Measurements from ENCODE around the gene CFAP221. TPM values are rescaled to one million over a fixed set of nuclear protein-coding genes. Genes with fewer than 3 reads are reported as not detected.

CFAP221 gene
- polyA plus RNA-seq, 1 experiment: 0.12 TPM

GRCh38 chr2:119679526-119679837, 135.2 kb downstream of the CFAP221 start:
- POLR2A ChIA-PET: no interaction called here

GRCh38 chr2:119679846-119680245, 135.6 kb downstream of the CFAP221 start:
- no peak for DNase-seq (ENCODE audit: low read depth)
- Histone ChIP-seq H3K36me3 (ENCODE audit: control insufficient read depth, insufficient read depth, low read length) (peaks cover 4% of the 10 kb centered on the region; the same call in 1 of the 2 replicates), H3K4me3 (ENCODE audit: low read depth, low read length) (peak overlapping the region; percentile 77), H3K27me3 (ENCODE audit: control insufficient read depth, insufficient read depth, low read length) (0 out of 2 replicates have a peak, but pooled peaks cover 4% of the 10 kb centered on the region)
- ChIA-PET POLR2A (no interaction called here), CTCF (interaction anchor here (1.3 kb wide), 1 partner anchor 23 kb away, joined by 3 read pairs; no protein-coding TSS in a partner anchor)
- no peak for TF ChIP-seq CTCF (IDR thresholded peaks at IDR 0.05; ENCODE audit: insufficient read depth, low read depth, low read length)

More at GRCh38 chr2:119679526-119679837, 135.2 kb downstream of the CFAP221 start:
- CTCF ChIA-PET: interaction anchor here (0.9 kb wide), 1 partner anchor 23 kb away, joined by 5 read pairs; no protein-coding TSS in a partner anchor
- Histone ChIP-seq H3K27me3 (ENCODE audit: control insufficient read depth, insufficient read depth, low read length) (peaks cover 4% of the 10 kb centered on the region; the same call in 1 of the 2 replicates), H3K36me3 (ENCODE audit: control insufficient read depth, insufficient read depth, low read length) (peaks cover 4% of the 10 kb centered on the region; the same call in 1 of the 2 replicates), H3K4me3 (ENCODE audit: low read depth, low read length) (peak overlapping the region; percentile 77)
- DNase-seq (ENCODE audit: low read depth): no peak
- TF ChIP-seq CTCF (IDR thresholded peaks at IDR 0.05; ENCODE audit: insufficient read depth, low read depth, low read length): no peak

GRCh38 chr2:119680457-119681202, 136.4 kb downstream of the CFAP221 start:
- no peak for TF ChIP-seq CTCF (IDR thresholded peaks at IDR 0.05; ENCODE audit: insufficient read depth, low read depth, low read length)
- Histone ChIP-seq H3K4me3 (ENCODE audit: low read depth, low read length) (no peak overlapping the region), H3K27me3 (ENCODE audit: control insufficient read depth, insufficient read depth, low read length) (no peaks in the 10 kb centered on the region), H3K36me3 (ENCODE audit: control insufficient read depth, insufficient read depth, low read length) (peaks cover 4% of the 10 kb centered on the region; the same call in 1 of the 2 replicates)
- POLR2A ChIA-PET: no interaction called here
- DNase-seq (ENCODE audit: low read depth): no peak
- CTCF ChIA-PET: interaction anchor here (0.7 to 1.3 kb wide), 2 partner anchors 9 to 24 kb away, joined by 3 read pairs; no protein-coding TSS in a partner anchor

GRCh38 chr2:119681203-119681867, 137.1 kb downstream of the CFAP221 start:
- H3K4me3 ChIP-seq (ENCODE audit: low read depth, low read length): no peak overlapping the region
- peaks cover 4% of the 10 kb centered on the region; the same call in 1 of the 2 replicates for H3K36me3 ChIP-seq (ENCODE audit: control insufficient read depth, insufficient read depth, low read length)
- ChIA-PET POLR2A (no interaction called here), CTCF (interaction anchor here (1.1 kb wide), 1 partner anchor 22 kb away, joined by 3 read pairs; no protein-coding TSS in a partner anchor)
- no peaks in the 10 kb centered on the region for H3K27me3 ChIP-seq (ENCODE audit: control insufficient read depth, insufficient read depth, low read length)
- no peak for TF ChIP-seq CTCF (IDR thresholded peaks at IDR 0.05; ENCODE audit: insufficient read depth, low read depth, low read length)
- no peak for DNase-seq (ENCODE audit: low read depth)

- H3K36me3 ChIP-seq (ENCODE audit: control insufficient read depth, insufficient read depth, low read length): peaks cover 4% of the 10 kb centered on the region; the same call in 1 of the 2 replicates
- H3K27me3 ChIP-seq (ENCODE audit: control insufficient read depth, insufficient read depth, low read length): no peaks in the 10 kb centered on the region
- no peak overlapping the region for H3K4me3 ChIP-seq (ENCODE audit: low read depth, low read length)
- DNase-seq (ENCODE audit: low read depth): no peak
- POLR2A ChIA-PET: no interaction called here
- TF ChIP-seq CTCF (IDR thresholded peaks at IDR 0.05; ENCODE audit: insufficient read depth, low read depth, low read length): no peak
- CTCF ChIA-PET: interaction anchor here (1.1 kb wide), 1 partner anchor 21 kb away, joined by 3 read pairs; no protein-coding TSS in a partner anchor
These were observed 137.6 kb downstream of the CFAP221 start for GRCh38 chr2:119681868-119682220.

Data from BJ (cell line).